ENCODE results near the gene CNTNAP5.

GRCh38 chr2:124424074-124424473 lies 399.0 kb downstream of the CNTNAP5 start:
- no peak for TF ChIP-seq POLR2A (IDR thresholded peaks at IDR 0.05)
- TF ChIP-seq CTCF (IDR thresholded peaks at IDR 0.05 in 4 of 5, conservative IDR thresholded peaks at IDR 0.05 in 1 of 5), result no peak

Data from gastrocnemius medialis (tissue), 4 donors.